SHP77 (cell line): ENCODE results near the gene GBP4.

Experiments
- DNase-seq, 2 experiments: peaks; one replicate each; lab custom pipeline; 2025; lab: John Stamatoyannopoulos, UW

The GBP4 gene

DNA sequence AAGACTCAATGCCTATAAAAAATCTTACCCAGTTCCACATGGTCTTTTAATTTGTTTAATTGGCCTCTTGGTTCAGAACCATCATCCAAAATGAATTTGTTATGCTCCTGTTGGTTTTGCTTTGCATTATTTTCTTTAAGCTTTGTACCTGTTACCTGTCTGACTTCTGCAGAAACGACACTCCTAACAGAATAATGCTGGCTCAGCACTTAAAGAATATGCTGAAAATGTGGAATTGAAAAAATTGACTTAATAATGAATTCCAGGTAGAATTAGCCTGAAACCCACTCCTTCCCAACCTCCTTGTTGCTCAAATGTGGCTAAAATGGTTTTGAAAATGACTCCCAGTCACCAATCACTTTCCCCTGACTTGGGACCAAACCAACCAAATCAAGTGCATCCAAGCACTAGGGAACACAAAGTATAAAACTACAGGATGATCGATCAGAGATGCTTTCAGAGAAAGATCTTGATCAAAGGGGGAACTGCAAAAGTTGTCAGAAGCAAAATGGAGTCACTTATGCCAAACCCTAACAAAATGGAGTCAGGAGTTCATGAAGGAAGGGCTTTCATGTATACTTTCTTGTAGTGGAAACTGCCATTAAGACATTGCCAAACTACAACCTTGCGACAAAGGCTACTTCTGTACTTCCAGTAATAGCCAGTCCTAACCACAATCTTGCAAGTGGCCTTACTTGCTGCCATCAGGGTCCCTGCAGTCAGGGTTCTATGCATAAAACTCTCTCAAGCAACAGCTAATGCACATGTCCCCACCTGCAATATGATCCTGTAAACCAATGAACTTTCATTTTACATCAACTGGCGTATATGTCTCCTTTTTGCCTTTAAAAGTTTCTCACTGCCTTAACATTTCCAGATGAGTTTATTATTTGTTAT lies 28.3 kb downstream of the GBP4 start:
- DNase-seq = no peak

DNA sequence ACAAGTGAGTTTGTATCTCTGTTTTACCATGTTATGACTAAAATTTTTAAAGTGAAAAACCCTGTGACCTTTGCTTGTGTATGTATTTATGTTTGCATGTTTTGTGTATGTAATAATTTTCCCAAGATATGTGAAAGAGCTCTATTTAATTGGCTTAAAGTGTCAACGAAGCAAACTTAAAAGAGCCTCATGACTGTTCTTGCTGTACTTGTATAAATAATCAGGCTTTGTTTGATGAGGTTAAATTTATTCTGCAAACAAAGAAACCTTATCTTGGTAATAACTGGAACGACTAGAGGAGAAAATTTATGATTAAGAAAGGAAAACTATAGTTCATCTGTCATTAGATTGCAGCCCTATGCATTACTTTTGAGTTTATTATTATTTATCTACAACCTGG lies 29.6 kb downstream of the GBP4 start:
- no peak for DNase-seq

DNA sequence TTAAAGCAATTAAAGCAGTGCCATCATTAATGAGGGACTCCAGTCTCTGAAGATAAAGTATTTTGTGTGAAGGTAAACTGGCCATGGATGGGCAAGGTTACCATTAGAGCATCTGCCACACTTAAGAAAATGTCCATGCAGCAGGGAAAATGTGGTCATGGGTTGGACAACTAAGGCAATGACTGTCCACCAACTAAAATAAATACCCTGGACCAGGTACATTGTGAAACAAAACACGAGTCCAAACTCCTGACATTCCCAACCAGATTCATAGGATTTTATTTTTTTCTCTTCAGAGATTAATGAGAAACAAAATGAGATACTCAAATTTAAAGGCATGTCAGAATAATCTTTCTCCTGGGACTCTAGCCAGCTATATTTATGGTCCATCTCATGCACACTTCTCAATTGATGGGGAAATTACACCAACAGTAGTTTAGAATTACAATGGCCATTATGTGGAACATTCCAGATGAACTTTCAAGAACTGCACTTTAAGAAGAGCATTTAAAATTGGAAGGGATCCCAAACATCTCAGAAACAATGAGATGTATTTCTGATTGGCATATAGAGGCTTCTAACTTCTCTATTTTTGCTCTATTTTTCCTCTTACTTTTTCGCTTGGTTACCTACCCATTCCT lies 31.0 kb downstream of the GBP4 start:
- no peak for DNase-seq

DNA sequence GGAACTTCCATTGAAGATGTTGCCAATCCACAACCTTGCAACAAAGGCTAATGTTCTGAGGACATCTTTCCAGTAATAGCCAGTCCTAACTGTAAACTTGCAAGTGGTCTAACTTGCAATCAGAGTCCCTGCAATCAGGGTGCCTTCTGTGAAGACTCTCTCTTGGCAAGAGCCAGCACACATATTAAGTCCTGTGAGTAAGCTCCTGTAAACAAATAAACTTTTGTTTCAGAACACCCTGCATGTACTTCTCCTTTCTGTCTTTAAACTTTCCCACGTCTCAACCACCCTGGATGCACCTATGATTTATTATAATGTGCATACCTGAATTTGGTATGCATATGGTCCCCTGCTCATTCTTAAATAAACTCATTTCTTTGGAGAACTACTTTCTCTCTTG lies 32.0 kb downstream of the GBP4 start:
- DNase-seq = no peak

DNA sequence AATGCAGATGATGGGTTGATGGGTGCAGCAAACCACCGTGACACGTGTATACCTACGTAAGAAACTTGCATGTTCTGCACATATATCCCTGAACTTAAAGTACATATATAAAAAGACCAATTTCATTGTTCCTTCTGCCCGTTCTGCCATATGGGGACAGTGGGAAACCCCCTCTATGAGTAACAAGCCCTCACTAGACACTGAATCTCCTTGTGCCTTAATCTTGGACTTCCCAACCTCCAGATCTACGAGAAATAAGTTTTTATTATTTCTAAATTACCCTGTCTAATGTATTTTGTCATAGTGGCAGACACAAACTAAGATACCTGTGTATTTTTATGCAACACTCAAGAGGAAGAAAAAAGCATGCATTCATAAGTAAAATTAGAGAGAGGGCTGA lies 32.9 kb downstream of the GBP4 start:
- no peak for DNase-seq

DNA sequence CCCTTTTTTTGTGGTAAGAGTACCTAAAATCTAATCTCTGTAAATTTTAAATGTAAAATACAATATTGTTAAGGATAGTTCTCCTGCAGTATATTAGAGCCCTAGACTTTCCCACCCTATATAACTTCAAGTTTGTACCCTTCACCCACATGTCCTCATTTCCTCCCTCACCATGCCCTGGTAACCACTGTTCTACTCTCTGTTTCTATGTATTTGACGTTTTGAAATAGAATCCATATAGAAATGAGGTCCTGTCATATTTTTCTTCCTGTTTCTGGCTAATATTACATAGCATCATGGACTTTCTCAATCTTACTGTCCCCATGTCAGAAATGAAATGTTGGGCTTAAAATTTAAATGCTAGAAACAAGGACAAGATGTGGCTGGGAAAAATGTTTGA lies 47.7 kb downstream of the GBP4 start:
- DNase-seq = no peak

DNA sequence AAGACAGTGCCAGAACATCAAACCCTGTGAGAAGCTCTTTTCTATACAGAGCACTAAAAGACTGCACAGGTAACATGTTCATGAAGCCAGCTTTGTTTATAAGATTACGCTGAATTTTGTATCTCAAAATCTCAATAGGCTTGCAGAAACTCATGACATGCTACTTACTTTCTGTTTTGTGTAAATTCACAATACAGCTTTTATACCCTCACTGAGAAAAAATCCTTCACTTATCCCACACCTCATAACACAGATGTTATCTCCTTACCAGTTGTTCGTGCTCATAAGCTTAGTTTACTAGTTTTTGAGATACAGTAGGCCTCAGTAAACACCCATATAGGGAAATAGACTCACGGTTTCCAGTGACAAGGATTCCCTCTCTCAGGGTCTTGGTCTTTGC lies 48.8 kb downstream of the GBP4 start:
- no peak for DNase-seq

DNA sequence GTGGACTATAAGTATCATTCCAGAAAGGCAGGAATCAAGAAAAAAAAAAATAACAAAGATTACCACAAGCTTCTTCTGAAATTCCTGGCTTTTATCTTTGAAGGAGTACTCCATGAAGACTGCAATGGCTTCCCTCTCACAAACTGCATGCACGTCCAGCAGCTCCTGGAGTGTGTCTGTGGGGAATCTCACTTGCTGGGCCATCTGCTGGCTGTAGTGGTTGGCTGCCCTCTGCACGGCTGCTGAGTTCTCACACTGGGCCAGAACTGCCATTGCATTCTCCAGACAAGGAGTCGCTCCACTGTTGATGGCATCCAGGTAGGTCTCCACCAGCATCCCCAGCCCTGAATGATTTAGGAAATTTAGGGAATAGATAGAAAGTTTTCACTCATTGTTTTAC lies 49.5 kb downstream of the GBP4 start:
- no peak for DNase-seq

DNA sequence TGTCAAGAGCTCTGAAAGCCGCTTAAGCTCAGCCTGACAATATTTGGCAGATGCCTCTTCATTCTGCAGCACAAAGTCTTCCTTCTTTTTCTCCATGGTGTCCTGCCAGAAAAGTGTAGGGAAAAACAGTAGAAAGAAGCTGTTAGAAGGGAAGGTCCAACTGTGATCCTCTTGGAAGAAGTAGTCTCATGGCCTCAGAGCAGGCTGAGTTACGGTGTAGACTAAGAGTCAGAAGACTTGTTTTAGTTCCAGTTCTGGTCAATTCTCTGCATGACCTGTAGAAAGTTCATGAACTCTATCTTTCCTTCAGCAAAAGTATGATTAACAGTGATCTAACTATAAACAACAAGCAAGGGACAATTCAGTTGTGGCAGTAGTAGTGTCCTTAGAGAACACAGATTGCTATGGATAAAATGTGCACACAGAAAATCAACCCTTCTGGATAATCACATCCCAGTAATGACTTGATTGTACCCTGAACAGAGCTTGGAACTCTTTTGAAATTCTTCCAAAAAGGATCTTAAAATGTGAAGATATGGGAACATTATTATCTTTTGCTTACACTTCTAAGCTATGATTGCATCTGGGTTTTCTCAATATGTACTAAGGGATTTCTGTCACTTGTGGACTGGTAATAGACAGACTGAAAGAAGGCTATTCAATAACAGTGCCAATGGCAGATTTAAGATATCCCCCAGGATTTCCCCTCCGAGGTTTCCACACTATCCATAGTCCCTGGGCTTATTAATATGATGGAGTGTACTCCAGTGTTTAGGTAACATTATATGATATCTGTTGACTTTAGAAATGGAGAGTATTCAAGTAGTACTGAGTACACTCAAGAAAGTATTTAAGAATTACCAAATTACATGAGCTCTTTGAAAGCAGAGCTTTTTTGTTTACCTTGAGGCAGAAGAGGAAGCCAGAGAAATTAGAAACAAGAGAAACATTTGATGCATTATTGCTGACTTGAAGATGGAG lies 50.8 kb downstream of the GBP4 start:
- no peak for DNase-seq

DNA sequence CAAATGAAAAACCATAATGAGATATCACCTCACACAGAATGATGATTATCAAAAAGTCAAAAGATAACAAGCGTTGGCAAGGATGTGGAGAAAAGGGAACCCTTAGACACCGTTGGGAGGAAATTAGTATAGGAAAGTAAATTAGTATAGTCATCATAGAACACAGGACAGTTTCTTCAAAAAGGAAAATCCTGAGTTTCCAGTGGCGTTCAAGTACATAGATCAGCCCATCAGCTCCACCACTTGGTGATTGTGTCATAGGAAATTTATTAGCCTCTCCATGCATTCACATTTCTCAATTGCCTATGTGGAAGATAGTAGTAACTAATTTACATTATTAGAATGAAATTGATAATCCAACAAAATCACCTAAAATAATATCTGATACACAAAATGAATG lies 52.0 kb downstream of the GBP4 start:
- no peak for DNase-seq

DNA sequence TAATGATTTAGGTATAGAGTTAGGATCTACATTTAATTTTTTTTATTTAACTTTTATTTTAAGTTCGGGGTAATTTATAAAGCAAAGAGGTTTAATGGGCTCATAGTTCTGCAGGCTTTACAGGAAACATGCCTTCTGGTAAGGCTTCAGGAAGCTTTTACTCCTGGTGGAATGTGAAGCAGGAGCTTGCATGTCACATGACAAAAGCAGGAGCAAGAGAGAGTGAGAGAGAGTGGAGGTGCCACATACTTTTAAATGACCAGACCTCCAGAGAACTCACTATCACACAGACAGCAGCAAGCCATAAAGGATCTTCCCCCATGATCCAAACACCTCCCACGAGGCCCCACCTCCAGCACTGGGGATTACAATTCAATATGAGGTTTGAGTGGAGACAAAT lies 55.3 kb downstream of the GBP4 start:
- DNase-seq = no peak

DNA sequence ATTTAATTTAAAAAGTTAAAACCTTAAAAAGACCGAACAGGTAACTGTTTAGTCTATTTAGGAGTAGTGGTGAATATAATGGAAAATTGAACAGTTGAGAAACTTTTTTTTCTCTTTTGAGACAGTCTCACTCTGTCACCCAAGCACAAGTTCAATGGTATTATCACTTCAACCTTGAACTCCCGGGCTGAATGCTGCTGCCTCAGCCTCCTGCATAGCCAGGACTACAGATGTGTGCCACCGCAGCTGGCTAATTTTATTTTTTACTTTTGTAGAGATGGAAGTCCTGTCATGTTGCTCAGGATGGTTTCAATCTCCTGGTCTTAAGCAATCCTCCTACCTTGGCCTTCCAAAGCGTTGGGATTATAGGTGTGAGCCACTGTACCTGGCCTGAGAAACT lies 56.6 kb downstream of the GBP4 start:
- DNase-seq = no peak

DNA sequence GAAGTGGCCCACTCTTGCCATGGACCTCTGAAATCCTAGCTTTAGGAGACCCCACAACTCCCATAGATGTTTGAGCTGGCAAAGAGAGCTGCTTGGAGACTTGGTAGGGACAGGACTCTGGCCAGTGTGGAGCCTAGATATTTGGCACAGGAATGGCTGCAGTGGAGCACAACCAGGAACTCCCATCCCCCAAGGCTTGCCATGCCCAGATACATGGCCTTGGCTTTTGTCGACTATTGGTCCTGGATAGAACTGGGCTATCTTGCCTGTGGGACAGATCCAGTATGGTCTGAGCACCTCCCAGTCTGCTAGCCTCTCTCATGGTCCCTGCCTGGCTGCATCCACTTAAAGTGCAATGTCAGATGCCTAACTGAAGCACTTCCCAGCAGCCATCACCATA lies 65.0 kb downstream of the GBP4 start:
- no peak for DNase-seq
